Mesothelial cell of epicardium (in vitro differentiated cells): Measurements from ENCODE around the gene DMXL1. TPM values are rescaled to one million over a fixed set of nuclear protein-coding genes. Genes with fewer than 3 reads are reported as not detected.

Source experiments
- DNase-seq, 2 experiments: peaks; one replicate each; pipeline ENCODE4 v3.0.0; 2021; ENCODE audit warnings: low spot score in 2 of 2; ENCODE audit not compliant: unreplicated experiment in 2 of 2
- H3K27ac Mint-ChIP-seq: 2 replicates; pipeline ENCODE4 v1.8.0; 2021; ENCODE audit warnings: mixed read lengths
- H3K27me3 Mint-ChIP-seq: 2 replicates; pipeline ENCODE4 v1.8.0; 2021; ENCODE audit warnings: low read depth, mixed read lengths
- H3K36me3 Mint-ChIP-seq: 2 replicates; pipeline ENCODE4 v1.8.0; 2021; ENCODE audit warnings: mixed read lengths
- H3K4me1 Mint-ChIP-seq: 2 replicates; pipeline ENCODE4 v1.8.0; 2021; ENCODE audit warnings: mixed read lengths
- H3K4me3 Mint-ChIP-seq: 2 replicates; pipeline ENCODE4 v1.8.0; 2021; ENCODE audit warnings: mild to moderate bottlenecking, moderate library complexity, mixed read lengths
- H3K9me3 Mint-ChIP-seq: 2 replicates; pipeline ENCODE4 v1.8.0; 2021; ENCODE audit warnings: mixed read lengths
- total RNA-seq: library from RNA; stranded (reverse); gene quantifications from 3 replicates; pipeline ENCODE4 v1.2.1, GENCODE V29; 2021
- TF ChIP-seq, protein P1 (sequence below): fragments of 200-600 bp; sonication (generic); IDR thresholded peaks from one replicate; pipeline ENCODE4 v1.5.0; 2021; ENCODE audit warnings: antibody characterized with exemption; ENCODE audit not compliant: unreplicated experiment

DMXL1 gene
- total RNA-seq, 1 donor from 2014 or later, result 74.9 TPM

DNA sequence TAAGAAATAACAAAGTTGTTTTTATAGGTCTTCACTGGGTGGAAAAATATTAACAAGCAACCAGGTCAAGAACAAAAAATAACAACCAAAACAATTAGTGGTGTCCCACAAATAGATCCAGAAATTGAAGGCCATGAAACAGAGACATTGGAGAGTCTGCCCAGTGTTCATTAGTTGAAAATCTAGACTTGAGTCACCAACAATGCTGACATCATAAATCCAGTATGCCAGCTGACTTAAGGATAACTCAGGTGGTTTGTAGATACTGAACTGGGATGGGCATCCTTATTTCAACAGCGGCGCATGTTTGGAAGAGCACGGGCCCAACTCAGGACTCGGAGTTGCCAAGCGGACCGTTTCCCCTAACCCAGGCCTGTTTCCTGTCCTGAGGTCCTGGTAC is 204.3 kb downstream of the DMXL1 start:
- H3K36me3 Mint-ChIP-seq, result no peaks in the 10 kb centered on the region
- no peaks in the 10 kb centered on the region for H3K9me3 Mint-ChIP-seq
- peaks cover 51% of the 10 kb centered on the region for H3K4me1 Mint-ChIP-seq
- H3K27ac Mint-ChIP-seq, result no peak overlapping the region
- TF ChIP-seq, protein P1, sequence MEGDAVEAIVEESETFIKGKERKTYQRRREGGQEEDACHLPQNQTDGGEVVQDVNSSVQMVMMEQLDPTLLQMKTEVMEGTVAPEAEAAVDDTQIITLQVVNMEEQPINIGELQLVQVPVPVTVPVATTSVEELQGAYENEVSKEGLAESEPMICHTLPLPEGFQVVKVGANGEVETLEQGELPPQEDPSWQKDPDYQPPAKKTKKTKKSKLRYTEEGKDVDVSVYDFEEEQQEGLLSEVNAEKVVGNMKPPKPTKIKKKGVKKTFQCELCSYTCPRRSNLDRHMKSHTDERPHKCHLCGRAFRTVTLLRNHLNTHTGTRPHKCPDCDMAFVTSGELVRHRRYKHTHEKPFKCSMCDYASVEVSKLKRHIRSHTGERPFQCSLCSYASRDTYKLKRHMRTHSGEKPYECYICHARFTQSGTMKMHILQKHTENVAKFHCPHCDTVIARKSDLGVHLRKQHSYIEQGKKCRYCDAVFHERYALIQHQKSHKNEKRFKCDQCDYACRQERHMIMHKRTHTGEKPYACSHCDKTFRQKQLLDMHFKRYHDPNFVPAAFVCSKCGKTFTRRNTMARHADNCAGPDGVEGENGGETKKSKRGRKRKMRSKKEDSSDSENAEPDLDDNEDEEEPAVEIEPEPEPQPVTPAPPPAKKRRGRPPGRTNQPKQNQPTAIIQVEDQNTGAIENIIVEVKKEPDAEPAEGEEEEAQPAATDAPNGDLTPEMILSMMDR, result no peak
- no peaks in the 10 kb centered on the region for H3K27me3 Mint-ChIP-seq
- H3K4me3 Mint-ChIP-seq, result no peak overlapping the region
- no peak for DNase-seq

DNA sequence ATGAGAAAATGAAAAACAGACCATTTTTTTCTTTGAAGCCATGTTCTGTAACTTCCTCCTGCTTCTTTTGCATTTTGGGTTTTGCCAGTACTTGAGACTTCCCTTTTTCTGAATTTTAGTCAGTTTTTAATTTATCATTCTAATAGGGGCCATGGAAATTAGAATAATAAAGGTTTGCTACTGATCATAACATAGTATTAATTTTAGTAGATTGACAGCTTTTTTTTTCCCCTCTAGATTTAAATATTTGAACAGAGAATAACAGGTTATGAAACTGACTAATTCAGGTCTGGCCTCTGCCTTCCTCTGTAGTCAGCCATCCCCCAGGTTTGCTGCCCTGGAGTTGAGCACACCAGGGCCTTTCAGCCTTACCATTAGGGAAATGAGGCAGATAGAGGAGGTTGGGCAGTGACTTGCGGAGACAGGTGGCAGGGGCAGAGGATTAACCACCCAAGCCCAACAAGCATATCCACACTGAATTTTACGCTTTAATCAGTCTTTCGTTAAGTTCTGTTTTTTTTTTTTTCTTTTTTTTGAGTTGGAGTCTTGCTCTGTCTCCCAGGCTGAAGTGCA is 204.8 kb downstream of the DMXL1 start:
- Mint-ChIP-seq H3K27me3 (no peaks in the 10 kb centered on the region), H3K27ac (no peak overlapping the region), H3K9me3 (no peaks in the 10 kb centered on the region), H3K36me3 (no peaks in the 10 kb centered on the region), H3K4me1 (peaks cover 52% of the 10 kb centered on the region), H3K4me3 (no peak overlapping the region)
- no peak for DNase-seq
- TF ChIP-seq, protein P1, result no peak

DNA sequence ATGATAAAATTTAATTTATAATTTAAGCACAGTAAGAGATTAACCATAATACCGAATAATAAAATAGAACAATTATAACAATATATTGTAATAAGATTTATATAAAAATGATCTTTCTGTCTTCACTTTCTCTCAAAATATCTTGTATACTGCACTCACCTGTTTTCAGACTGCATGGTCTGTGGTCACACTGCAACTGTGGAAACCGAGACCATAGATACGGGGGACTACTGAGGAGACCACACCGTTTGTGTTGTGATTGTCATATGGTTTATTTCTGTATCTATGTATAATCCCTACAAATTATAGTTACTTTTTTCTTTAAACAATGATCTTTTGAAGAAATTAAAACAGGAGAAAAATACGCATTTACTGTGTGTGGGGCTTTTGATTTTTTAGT is 206.1 kb downstream of the DMXL1 start:
- TF ChIP-seq, protein P1, result no peak
- Mint-ChIP-seq H3K27me3 (no peaks in the 10 kb centered on the region), H3K27ac (no peak overlapping the region), H3K4me1 (peaks cover 50% of the 10 kb centered on the region), H3K9me3 (no peaks in the 10 kb centered on the region), H3K4me3 (no peak overlapping the region), H3K36me3 (no peaks in the 10 kb centered on the region)
- DNase-seq, result no peak

- Mint-ChIP-seq H3K27me3 (no peaks in the 10 kb centered on the region), H3K27ac (no peak overlapping the region), H3K9me3 (no peaks in the 10 kb centered on the region), H3K4me1 (peaks cover 43% of the 10 kb centered on the region), H3K36me3 (peaks cover 3% of the 10 kb centered on the region), H3K4me3 (no peak overlapping the region)
- TF ChIP-seq, protein P1, result no peak
- DNase-seq, result no peak
Measured at GRCh38 chr5:119279093-119279492, 208.2 kb downstream of the DMXL1 start.

- peaks cover 3% of the 10 kb centered on the region for H3K36me3 Mint-ChIP-seq
- H3K27ac Mint-ChIP-seq, result no peak overlapping the region
- no peaks in the 10 kb centered on the region for H3K9me3 Mint-ChIP-seq
- H3K27me3 Mint-ChIP-seq, result no peaks in the 10 kb centered on the region
- DNase-seq, result no peak
- H3K4me3 Mint-ChIP-seq, result no peak overlapping the region
- H3K4me1 Mint-ChIP-seq, result peaks cover 42% of the 10 kb centered on the region
- TF ChIP-seq, protein P1, result no peak
Measured at GRCh38 chr5:119280380-119280779, 209.5 kb downstream of the DMXL1 start.

GRCh38 chr5:119282628-119283027 is 211.7 kb downstream of the DMXL1 start:
- TF ChIP-seq, protein P1, result no peak
- Mint-ChIP-seq H3K27me3 (no peaks in the 10 kb centered on the region), H3K4me1 (peaks cover 62% of the 10 kb centered on the region), H3K27ac (no peak overlapping the region), H3K9me3 (no peaks in the 10 kb centered on the region), H3K36me3 (peaks cover 3% of the 10 kb centered on the region), H3K4me3 (no peak overlapping the region)
- no peak for DNase-seq
